ENCODE measurements around the gene CPEB3. TPM values are rescaled to one million over a fixed set of nuclear protein-coding genes. Genes with fewer than 3 reads are reported as not detected.
"Not testable (repeated sequence)": the region's sequence is repeated elsewhere in the genome, so short reads cannot be mapped to it uniquely, and the experiment has no call there.

The CPEB3 gene
- total RNA-seq, 2 donors from 2014 or later: 3.2 to 3.7 TPM

DNA sequence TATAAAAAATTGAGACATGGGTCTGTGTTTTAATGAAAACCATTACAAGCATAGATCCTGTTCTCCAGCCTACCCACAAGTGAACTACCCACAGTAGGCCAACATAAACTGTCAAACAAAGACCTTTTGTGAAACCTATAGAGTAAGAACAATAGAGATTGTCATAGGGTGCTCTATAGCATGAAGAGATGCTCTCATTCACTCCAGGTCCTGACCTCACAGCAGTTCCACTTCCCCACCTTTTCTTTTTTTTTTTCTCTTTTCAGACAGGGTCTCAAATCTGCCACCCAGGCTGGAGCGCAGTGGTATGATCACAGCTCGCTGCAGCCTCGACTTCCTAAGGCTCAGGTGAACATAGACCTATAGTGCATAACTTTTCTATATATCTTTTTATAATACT, 72.3 kb downstream of the CPEB3 start:
- ATAC-seq: no peak

DNA sequence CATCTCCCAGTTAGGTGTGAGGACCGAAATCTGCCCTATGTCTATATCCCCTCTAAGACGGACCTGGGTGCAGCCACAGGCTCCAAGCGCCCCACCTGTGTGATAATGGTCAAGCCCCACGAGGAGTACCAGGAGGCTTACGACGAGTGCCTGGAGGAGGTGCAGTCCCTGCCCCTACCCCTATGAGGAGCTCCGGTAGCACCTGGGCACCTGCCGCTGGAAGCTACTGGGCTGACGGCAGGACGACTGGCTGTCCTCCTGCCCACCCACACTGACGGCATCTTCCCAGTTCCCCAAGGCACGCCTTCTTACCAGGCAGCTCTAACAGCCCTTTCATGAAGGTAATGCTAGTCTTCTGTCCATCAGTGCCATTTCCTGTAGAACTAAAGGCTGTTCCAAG, 74.3 kb downstream of the CPEB3 start:
- H3K4me1 Mint-ChIP-seq; H3K36me3 Mint-ChIP-seq (ENCODE audit: low read depth); DNase-seq; ATAC-seq; H3K9me3 ChIP-seq (ENCODE audit: control insufficient read depth, low read length, poor library complexity, severe bottlenecking); H3K27me3 Mint-ChIP-seq; H3K27ac Mint-ChIP-seq; H3K4me3 Mint-ChIP-seq: not testable (repeated sequence)

More for the DNA sequence above, 72.3 kb downstream of the CPEB3 start:
- Mint-ChIP-seq H3K36me3 (ENCODE audit: low read depth) (no peaks in the 10 kb centered on the region), H3K4me1 (peaks cover 4% of the 10 kb centered on the region), H3K4me3 (no peak overlapping the region), H3K27ac (no peak overlapping the region), H3K27me3 (no peaks in the 10 kb centered on the region)
- H3K9me3 ChIP-seq (ENCODE audit: control insufficient read depth, low read length, poor library complexity, severe bottlenecking): no peaks in the 10 kb centered on the region
- no peak for DNase-seq

DNA sequence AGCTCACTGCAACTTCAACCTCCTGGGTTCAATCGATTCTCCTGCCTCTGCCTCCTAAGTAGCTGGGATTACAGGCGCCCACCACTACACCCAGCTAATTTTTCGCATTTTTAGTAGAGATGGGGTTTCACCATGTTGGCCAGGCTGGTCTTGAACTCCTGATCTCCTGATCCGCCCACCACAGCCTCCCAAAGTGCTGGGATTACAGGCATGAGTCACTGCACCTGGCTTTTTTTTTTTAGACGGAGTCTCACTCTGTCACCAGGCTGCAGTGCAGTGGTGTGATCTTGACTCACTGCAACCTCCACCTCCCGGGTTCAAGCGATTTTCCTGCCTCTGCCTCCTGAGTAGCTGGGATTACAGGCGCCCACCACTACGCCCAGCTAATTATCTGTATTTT, 75.7 kb downstream of the CPEB3 start:
- not testable (repeated sequence) for H3K4me3 Mint-ChIP-seq; H3K4me1 Mint-ChIP-seq; H3K27ac Mint-ChIP-seq; H3K9me3 ChIP-seq (ENCODE audit: control insufficient read depth, low read length, poor library complexity, severe bottlenecking); H3K27me3 Mint-ChIP-seq; H3K36me3 Mint-ChIP-seq (ENCODE audit: low read depth); ATAC-seq; DNase-seq

DNA sequence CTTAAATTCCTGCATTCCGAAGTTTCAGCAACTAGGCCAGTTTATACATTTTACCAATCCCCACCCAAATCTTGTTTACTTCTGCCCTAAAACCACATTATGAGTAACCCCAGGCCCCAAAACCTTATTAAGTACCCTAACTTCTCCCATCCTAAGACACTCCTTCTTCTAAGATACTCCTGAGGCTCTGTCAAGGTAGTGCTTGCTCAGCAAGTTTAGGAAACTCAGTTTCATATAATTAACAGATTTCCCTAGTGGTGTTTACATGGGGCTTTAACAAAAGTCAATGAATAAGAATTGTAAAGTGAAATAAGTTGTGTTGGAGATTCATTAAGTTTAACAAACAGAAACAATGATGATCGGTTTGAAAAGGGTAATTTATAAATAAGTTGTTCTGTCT, 77.8 kb downstream of the CPEB3 start:
- Mint-ChIP-seq H3K4me3 (no peak overlapping the region), H3K27me3 (no peaks in the 10 kb centered on the region), H3K36me3 (ENCODE audit: low read depth) (no peaks in the 10 kb centered on the region), H3K27ac (peak overlapping the region; percentile 86), H3K4me1 (peaks cover 9% of the 10 kb centered on the region)
- ATAC-seq (no peak), DNase-seq (no peak)
- H3K9me3 ChIP-seq (ENCODE audit: control insufficient read depth, low read length, poor library complexity, severe bottlenecking): no peaks in the 10 kb centered on the region

DNA sequence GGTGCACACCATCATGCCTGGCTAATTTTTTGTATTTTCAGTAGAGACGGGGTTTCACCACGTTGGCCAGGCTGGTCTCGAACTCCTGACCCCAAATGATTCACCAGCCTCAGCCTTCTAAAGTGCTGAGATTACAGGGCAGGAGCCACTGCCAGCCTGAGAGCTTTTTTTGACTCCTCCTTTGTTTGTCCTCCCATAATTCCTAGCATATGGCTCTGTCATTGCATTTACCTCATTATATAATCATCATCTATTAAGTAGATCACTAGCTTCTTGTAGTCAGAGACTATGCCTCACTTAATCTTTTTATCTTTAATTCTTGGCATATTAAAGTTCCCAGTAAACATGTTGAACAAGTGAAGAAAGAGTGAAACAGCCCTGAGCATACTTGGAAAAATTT, 82.1 kb downstream of the CPEB3 start:
- Mint-ChIP-seq H3K36me3 (ENCODE audit: low read depth) (no peaks in the 10 kb centered on the region), H3K27me3 (no peaks in the 10 kb centered on the region), H3K4me3 (no peak overlapping the region), H3K27ac (no peak overlapping the region), H3K4me1 (peaks cover 11% of the 10 kb centered on the region)
- ATAC-seq: no peak
- no peak for DNase-seq
- no peaks in the 10 kb centered on the region for H3K9me3 ChIP-seq (ENCODE audit: control insufficient read depth, low read length, poor library complexity, severe bottlenecking)

DNA sequence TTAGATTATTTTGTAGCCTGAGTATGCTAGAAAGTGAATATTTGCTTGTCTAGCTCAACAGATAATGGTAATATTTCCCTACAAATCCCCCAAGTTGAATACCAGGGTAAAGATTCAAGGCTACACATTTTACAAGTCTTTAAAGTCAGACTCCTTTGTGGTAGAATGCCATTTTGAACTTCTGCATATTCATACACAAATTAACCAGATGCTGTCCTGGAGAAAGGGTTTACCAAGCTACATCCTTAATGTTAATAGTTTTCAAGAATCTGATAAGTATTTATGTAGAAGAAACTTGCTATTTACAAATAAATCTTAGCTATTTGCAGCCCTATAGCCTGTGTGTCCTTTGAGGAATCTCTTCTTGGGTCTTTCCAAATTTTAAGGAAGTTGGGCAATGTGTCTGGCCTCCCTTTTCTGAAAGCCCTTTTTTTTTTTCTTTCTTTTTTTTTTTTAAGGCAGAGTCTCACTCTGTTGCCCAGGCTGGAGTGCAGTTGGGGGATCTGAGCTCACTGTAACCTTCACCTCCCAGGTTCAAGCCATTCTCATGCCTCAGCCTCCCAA, 82.6 kb downstream of the CPEB3 start:
- no peak for ATAC-seq
- H3K36me3 Mint-ChIP-seq (ENCODE audit: low read depth): no peaks in the 10 kb centered on the region
- H3K4me1 Mint-ChIP-seq: peaks cover 11% of the 10 kb centered on the region
- no peak overlapping the region for H3K4me3 Mint-ChIP-seq
- no peak overlapping the region for H3K27ac Mint-ChIP-seq
- H3K27me3 Mint-ChIP-seq: no peaks in the 10 kb centered on the region
- DNase-seq: no peak
- no peaks in the 10 kb centered on the region for H3K9me3 ChIP-seq (ENCODE audit: control insufficient read depth, low read length, poor library complexity, severe bottlenecking)

DNA sequence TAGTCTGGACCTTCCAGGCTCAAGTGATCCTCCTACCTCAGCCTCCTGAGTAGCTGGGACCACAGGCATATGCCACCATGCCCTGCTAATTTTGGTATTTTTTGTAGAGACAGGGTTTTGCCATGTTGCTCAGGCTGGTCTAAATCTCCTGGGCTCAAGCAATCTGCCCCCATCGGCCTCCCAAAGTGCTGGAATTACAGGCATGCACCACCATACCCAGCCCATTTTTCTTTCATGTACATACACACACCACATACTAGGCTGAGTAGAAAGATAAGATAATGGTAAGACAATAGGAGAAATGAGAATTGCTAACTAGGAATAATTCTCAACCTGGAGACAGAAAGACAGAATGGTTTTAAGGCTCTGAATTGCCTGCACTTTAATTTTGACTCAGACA, 83.8 kb downstream of the CPEB3 start:
- Mint-ChIP-seq H3K4me3 (no peak overlapping the region), H3K27ac (no peak overlapping the region), H3K4me1 (peaks cover 8% of the 10 kb centered on the region), H3K36me3 (ENCODE audit: low read depth) (no peaks in the 10 kb centered on the region), H3K27me3 (no peaks in the 10 kb centered on the region)
- DNase-seq (no peak), ATAC-seq (no peak)
- H3K9me3 ChIP-seq (ENCODE audit: control insufficient read depth, low read length, poor library complexity, severe bottlenecking): no peaks in the 10 kb centered on the region

DNA sequence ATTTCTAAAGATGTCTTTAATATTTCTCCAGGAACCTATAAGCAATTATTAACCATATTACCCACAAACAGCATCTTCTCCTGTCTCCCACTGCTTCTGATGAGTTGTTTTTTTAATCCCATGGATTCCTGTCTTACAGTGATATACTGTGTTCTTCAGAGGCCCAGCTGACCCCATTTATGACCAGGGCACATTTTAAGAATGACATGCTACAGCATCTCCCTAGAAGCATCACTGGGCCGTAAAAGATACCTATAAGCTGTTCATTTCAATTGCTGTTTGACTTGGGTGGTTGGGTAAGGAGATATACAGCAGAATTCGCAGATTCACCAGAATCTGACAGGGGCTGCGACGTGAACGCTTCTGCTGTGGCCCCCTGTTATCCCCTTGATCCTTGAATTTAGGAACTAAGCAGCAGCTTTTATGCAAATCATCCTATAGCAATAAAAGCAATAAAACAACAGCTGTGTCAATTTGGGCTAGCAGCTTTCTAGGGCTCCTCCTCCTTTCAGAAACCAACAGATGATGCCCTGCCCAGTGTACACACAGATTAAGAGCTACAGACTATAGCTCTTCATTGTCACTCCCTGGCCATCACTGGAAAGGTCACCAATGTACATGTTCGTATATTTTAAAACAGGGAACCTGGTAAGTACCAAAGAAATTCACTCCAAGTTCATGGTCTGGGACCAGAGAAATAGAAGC, 86.8 kb downstream of the CPEB3 start:
- H3K27ac Mint-ChIP-seq: no peak overlapping the region
- no peak for DNase-seq
- H3K9me3 ChIP-seq (ENCODE audit: control insufficient read depth, low read length, poor library complexity, severe bottlenecking): no peaks in the 10 kb centered on the region
- H3K27me3 Mint-ChIP-seq: no peaks in the 10 kb centered on the region
- no peak for ATAC-seq
- peaks cover 8% of the 10 kb centered on the region for H3K4me1 Mint-ChIP-seq
- no peaks in the 10 kb centered on the region for H3K36me3 Mint-ChIP-seq (ENCODE audit: low read depth)
- no peak overlapping the region for H3K4me3 Mint-ChIP-seq

DNA sequence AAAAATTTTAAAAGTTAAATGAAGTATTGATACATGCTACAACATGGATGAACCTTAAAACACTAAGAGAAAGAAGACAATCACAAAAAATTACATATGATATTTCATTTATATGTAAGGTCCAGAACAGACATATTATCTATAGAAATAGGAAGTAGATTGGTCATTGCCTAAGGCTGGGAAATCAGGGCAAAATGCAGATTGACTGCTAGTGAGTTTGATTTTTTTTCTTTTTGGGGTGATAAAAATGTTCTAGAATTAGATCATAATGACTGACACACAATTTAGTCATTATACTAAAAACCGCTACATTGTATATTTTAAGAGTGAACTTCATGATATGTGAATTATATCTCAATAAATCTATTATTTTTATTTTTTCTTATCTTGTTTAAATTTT, 88.3 kb downstream of the CPEB3 start:
- H3K4me1 Mint-ChIP-seq: peaks cover 7% of the 10 kb centered on the region
- no peaks in the 10 kb centered on the region for H3K9me3 ChIP-seq (ENCODE audit: control insufficient read depth, low read length, poor library complexity, severe bottlenecking)
- H3K4me3 Mint-ChIP-seq: no peak overlapping the region
- no peak overlapping the region for H3K27ac Mint-ChIP-seq
- no peaks in the 10 kb centered on the region for H3K27me3 Mint-ChIP-seq
- no peaks in the 10 kb centered on the region for H3K36me3 Mint-ChIP-seq (ENCODE audit: low read depth)
- ATAC-seq: no peak
- no peak for DNase-seq

DNA sequence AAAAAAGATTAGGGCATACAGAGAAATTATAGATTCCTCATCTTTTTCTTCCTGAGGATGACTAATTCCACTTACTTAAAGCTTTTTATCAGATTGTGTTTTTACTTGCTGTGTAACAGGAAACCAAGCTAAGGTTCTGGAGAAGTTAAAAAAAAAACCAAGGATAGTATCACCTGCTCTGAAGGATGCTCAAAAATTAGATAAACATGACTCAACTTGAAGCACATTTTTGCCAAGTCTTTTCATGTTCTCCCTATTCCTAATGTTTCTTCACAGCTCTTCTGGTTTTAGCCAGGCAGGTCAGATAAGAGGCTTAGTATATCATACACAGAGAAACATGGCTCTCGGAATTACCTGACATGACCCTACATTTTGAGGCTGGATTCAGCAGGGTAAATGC, 90.3 kb downstream of the CPEB3 start:
- Mint-ChIP-seq H3K27ac (no peak overlapping the region), H3K27me3 (no peaks in the 10 kb centered on the region), H3K36me3 (ENCODE audit: low read depth) (no peaks in the 10 kb centered on the region), H3K4me3 (no peak overlapping the region), H3K4me1 (peaks cover 7% of the 10 kb centered on the region)
- no peaks in the 10 kb centered on the region for H3K9me3 ChIP-seq (ENCODE audit: control insufficient read depth, low read length, poor library complexity, severe bottlenecking)
- DNase-seq (no peak), ATAC-seq (no peak)

DNA sequence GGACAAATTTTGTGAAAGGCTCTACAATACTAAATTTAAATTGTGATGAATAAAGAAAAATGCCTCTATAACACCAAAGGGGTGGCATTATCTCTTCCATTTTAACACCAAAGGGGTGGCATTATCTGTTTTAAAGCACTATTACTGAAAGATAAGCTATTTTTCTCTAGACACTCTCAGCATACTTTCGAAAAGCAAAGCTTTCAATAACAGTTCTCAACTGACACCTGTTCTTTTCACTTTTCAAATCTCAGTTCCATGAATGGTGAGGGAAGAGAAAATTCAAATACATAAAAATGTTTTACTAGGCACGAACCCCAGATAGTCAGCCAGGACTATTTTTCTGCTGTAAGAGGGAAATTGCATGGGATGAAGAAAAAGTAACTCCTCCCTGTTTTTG, 103.8 kb downstream of the CPEB3 start:
- DNase-seq: no peak

DNA sequence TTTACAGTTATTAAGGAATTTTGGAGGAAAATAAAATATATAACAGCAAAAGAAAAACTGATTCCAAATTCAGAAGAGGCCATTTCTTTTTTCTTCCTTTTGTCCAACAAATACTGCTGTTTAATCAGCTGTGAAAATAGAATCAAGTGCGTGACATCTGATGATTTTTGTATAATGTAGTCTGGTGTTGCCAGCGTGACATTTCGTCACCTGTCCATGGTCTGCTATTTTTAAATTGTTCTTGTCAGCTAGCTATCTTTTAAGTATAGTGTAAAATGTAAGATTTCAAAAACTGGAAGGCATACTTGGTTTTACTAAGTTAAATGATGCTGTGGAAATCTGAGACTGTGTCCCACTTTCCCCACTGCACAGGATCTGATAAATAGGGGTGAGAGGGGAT, 105.9 kb downstream of the CPEB3 start:
- no peak overlapping the region for H3K27ac Mint-ChIP-seq
- H3K4me3 Mint-ChIP-seq: no peak overlapping the region
- no peaks in the 10 kb centered on the region for H3K27me3 Mint-ChIP-seq

More for the DNA sequence above, 103.8 kb downstream of the CPEB3 start:
- no peaks in the 10 kb centered on the region for H3K4me1 Mint-ChIP-seq
- H3K4me3 Mint-ChIP-seq: no peak overlapping the region
- no peak for ATAC-seq
- no peaks in the 10 kb centered on the region for H3K9me3 ChIP-seq (ENCODE audit: control insufficient read depth, low read length, poor library complexity, severe bottlenecking)
- H3K27me3 Mint-ChIP-seq: no peaks in the 10 kb centered on the region
- no peak overlapping the region for H3K27ac Mint-ChIP-seq
- no peaks in the 10 kb centered on the region for H3K36me3 Mint-ChIP-seq (ENCODE audit: low read depth)

DNA sequence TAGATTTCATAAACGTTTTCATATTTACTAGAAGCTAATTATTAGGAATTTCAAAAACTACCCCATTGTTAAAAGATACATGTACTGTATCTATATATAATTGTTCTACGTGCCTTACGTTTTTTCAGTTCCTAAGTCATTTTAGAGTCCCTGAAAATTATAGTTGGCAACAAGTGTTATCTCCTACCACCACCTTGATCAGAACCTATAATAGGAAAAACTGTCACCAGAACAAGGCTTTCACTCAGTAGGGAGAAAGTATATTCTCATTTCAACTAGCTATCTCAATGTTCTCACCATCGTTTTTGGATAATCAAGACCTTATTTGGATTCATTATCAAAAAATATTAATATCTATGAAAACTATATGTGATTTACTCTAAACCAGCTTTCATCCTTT, 107.7 kb downstream of the CPEB3 start:
- Mint-ChIP-seq H3K27ac (no peak overlapping the region), H3K27me3 (no peaks in the 10 kb centered on the region), H3K4me3 (no peak overlapping the region), H3K4me1 (peaks cover 2% of the 10 kb centered on the region), H3K36me3 (ENCODE audit: low read depth) (no peaks in the 10 kb centered on the region)
- DNase-seq: no peak
- no peak for ATAC-seq
- H3K9me3 ChIP-seq (ENCODE audit: control insufficient read depth, low read length, poor library complexity, severe bottlenecking): no peaks in the 10 kb centered on the region

More for the DNA sequence above, 105.9 kb downstream of the CPEB3 start:
- ATAC-seq: no peak
- no peaks in the 10 kb centered on the region for H3K9me3 ChIP-seq (ENCODE audit: control insufficient read depth, low read length, poor library complexity, severe bottlenecking)
- DNase-seq: no peak
- no peaks in the 10 kb centered on the region for H3K36me3 Mint-ChIP-seq (ENCODE audit: low read depth)
- H3K4me1 Mint-ChIP-seq: peaks cover 2% of the 10 kb centered on the region

DNA sequence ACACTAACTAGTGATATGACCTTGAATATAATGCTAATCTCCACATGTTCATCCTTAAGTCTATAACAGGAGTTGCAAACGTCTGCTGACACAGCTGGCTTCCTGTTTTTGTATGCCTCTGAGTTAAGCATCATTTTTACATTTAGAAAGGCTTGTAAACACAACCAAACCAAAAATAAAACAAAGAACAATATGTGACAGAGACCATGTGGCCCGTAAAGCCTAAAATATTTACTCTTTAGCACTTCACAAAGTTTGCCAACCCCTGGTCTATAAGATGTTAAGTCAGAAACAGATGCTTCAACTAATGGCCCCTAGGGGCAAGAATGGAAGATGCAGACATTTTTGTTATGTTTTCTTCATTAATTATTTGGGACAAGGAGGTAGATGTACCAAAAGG, 109.3 kb downstream of the CPEB3 start:
- Mint-ChIP-seq H3K27me3 (no peaks in the 10 kb centered on the region), H3K4me1 (peaks cover 2% of the 10 kb centered on the region), H3K27ac (peak overlapping the region; percentile 32), H3K4me3 (no peak overlapping the region), H3K36me3 (ENCODE audit: low read depth) (peaks cover 3% of the 10 kb centered on the region)
- ATAC-seq: no peak
- H3K9me3 ChIP-seq (ENCODE audit: control insufficient read depth, low read length, poor library complexity, severe bottlenecking): no peaks in the 10 kb centered on the region
- DNase-seq: no peak
